GM23338 (cell line): ENCODE measurements around the gene ZBTB25. TPM values are rescaled to one million over a fixed set of nuclear protein-coding genes. Genes with fewer than 3 reads are reported as not detected.
A peak's percentile ranks its signal among the peaks of the same experiment; 100 is the strongest.

Experiments used
- ATAC-seq: fragments of 200-7000 bp; cut with Tn5 transposase; 3 replicates; pipeline ENCODE4 v1.9.1; 2020
- DNase-seq: peaks from one replicate; pipeline ENCODE4 v3.0.0-alpha.2; 2015; ENCODE audit warnings: low spot score
- H2AFZ ChIP-seq: fragments of 200-600 bp; sonication (generic); 2 replicates; pipeline ENCODE4 v1.8.0; 2016; ENCODE audit warnings: antibody characterized with exemption, mild to moderate bottlenecking, moderate library complexity
- H3F3A ChIP-seq: fragments of 200-600 bp; sonication (generic); replicated peaks from 2 replicates; pipeline ENCODE4 v1.8.0; 2017; ENCODE audit warnings: antibody characterized with exemption, mixed run types, low read depth
- H3K27ac ChIP-seq: fragments of 200-600 bp; sonication (generic); 2 replicates; pipeline ENCODE4 v1.6.1; 2016; ENCODE audit warnings: low read depth
- H3K27me3 ChIP-seq: fragments of 200-600 bp; sonication (generic); 2 replicates; pipeline ENCODE4 v1.8.0; 2016; ENCODE audit warnings: mild to moderate bottlenecking, mixed run types, moderate library complexity; ENCODE audit not compliant: insufficient read depth
- H3K36me3 ChIP-seq: fragments of 200-600 bp; sonication (generic); 2 replicates; pipeline ENCODE4 v1.8.0; 2016; ENCODE audit warnings: mild to moderate bottlenecking; ENCODE audit not compliant: insufficient read depth
- H3K4me1 ChIP-seq: fragments of 200-600 bp; sonication (generic); 2 replicates; pipeline ENCODE4 v1.8.0; 2016; ENCODE audit warnings: mild to moderate bottlenecking, moderate library complexity; ENCODE audit not compliant: insufficient read depth
- H3K4me2 ChIP-seq: fragments of 200-600 bp; sonication (generic); 2 replicates; pipeline ENCODE4 v1.7.1; 2017; ENCODE audit warnings: mixed run types
- H3K4me3 ChIP-seq: fragments of 200-600 bp; sonication (generic); 2 replicates; pipeline ENCODE4 v1.6.1; 2016; ENCODE audit warnings: mixed run types
- H3K79me2 ChIP-seq: fragments of 200-600 bp; sonication (generic); replicated peaks from 2 replicates; pipeline ENCODE4 v1.8.0; 2017; ENCODE audit warnings: mild to moderate bottlenecking; ENCODE audit not compliant: insufficient read depth
- H3K9me2 ChIP-seq: fragments of 200-600 bp; sonication (generic); 2 replicates; pipeline ENCODE4 v1.8.0; 2017; ENCODE audit not compliant: insufficient read depth
- H4K20me1 ChIP-seq: fragments of 200-600 bp; sonication (generic); replicated peaks from 2 replicates; pipeline ENCODE4 v1.8.0; 2017; ENCODE audit warnings: mild to moderate bottlenecking; ENCODE audit not compliant: insufficient read depth
- H3K27ac Mint-ChIP-seq: 2 replicates; pipeline ENCODE4 v1.8.0; 2020; ENCODE audit warnings: inconsistent platforms, mild to moderate bottlenecking, moderate library complexity, mixed read lengths
- H3K27me3 Mint-ChIP-seq: 3 replicates; pipeline ENCODE4 v1.8.0; 2022; ENCODE audit warnings: low read depth, mild to moderate bottlenecking, moderate library complexity, mixed read lengths, inconsistent platforms; ENCODE audit not compliant: insufficient read depth, poor library complexity
- H3K36me3 Mint-ChIP-seq: 3 replicates; pipeline ENCODE4 v1.8.0; 2021; ENCODE audit warnings: low read depth, mild to moderate bottlenecking, inconsistent platforms, moderate library complexity, mixed read lengths
- H3K4me1 Mint-ChIP-seq: 3 replicates; pipeline ENCODE4 v1.8.0; 2020; ENCODE audit warnings: mild to moderate bottlenecking, inconsistent platforms, mixed read lengths
- H3K4me3 Mint-ChIP-seq: 3 replicates; pipeline ENCODE4 v1.8.0; 2021; ENCODE audit warnings: moderate library complexity, mild to moderate bottlenecking, inconsistent platforms, mixed read lengths
- H3K9me3 Mint-ChIP-seq: 3 replicates; pipeline ENCODE4 v1.8.0; 2020; ENCODE audit warnings: moderate library complexity, mild to moderate bottlenecking, inconsistent platforms, mixed read lengths
- CREB1 ChIP-seq: fragments of 250-450 bp; sonication (Bioruptor Pico); IDR thresholded peaks from 2 replicates; pipeline ENCODE4 v1.5.0; 2020; ENCODE audit warnings: low read depth, mild to moderate bottlenecking, moderate library complexity
- CTCF ChIP-seq, 2 experiments: fragments of 200-600 bp in 1 of 2; sonication (generic) in 1 of 2; conservative IDR thresholded peaks; 2 replicates each; pipeline versions ENCODE4 v1.5.1 to v1.6.1; 2016 to 2017; ENCODE audit warnings: antibody characterized with exemption in 2 of 2, low read depth in 2 of 2, mild to moderate bottlenecking in 2 of 2, moderate library complexity in 1 of 2
- ETS1 ChIP-seq: IDR thresholded peaks from 2 replicates; pipeline ENCODE4 v1.6.1; 2016; ENCODE audit warnings: antibody characterized with exemption
- EZH2 ChIP-seq: fragments of 200-600 bp; sonication (generic); IDR thresholded peaks from one replicate; pipeline ENCODE4 v1.8.0; 2017; ENCODE audit warnings: antibody characterized with exemption, mild to moderate bottlenecking, low read depth; ENCODE audit not compliant: unreplicated experiment
- EZH2phosphoT487 ChIP-seq: fragments of 200-600 bp; sonication (generic); IDR thresholded peaks from one replicate; pipeline ENCODE4 v1.8.1; 2018; ENCODE audit warnings: antibody characterized with exemption; ENCODE audit not compliant: unreplicated experiment
- JUNB ChIP-seq: IDR thresholded peaks from one replicate; pipeline ENCODE4 v1.6.1; 2016; ENCODE audit warnings: antibody characterized with exemption; ENCODE audit not compliant: unreplicated experiment
- NANOG ChIP-seq: IDR thresholded peaks from 2 replicates; pipeline ENCODE4 v1.6.1; 2016; ENCODE audit warnings: antibody characterized with exemption, borderline replicate concordance
- POLR2AphosphoS5 ChIP-seq: IDR thresholded peaks from 2 replicates; pipeline ENCODE4 v1.6.1; 2016; ENCODE audit warnings: antibody characterized with exemption, low read depth
- REST ChIP-seq: IDR thresholded peaks from one replicate; pipeline ENCODE4 v1.6.1; 2018; ENCODE audit warnings: antibody characterized with exemption; ENCODE audit not compliant: unreplicated experiment
- STAT1 ChIP-seq: IDR thresholded peaks from one replicate; pipeline ENCODE4 v1.6.1; 2016; ENCODE audit warnings: antibody characterized with exemption; ENCODE audit not compliant: unreplicated experiment
- ZNF114 ChIP-seq: fragments of 250-450 bp; sonication (Bioruptor Pico); IDR thresholded peaks from 2 replicates; pipeline ENCODE4 v1.5.0; 2020; ENCODE audit warnings: mild to moderate bottlenecking, moderate library complexity
- ZNF331 ChIP-seq: fragments of 250-450 bp; sonication (Bioruptor Pico); IDR thresholded peaks from 2 replicates; pipeline ENCODE4 v1.5.0; 2020; ENCODE audit warnings: low read depth, mild to moderate bottlenecking, moderate library complexity
- ZNF462 ChIP-seq: fragments of 250-450 bp; sonication (Bioruptor Pico); IDR thresholded peaks from 2 replicates; pipeline ENCODE4 v1.5.0; 2020; ENCODE audit warnings: mild to moderate bottlenecking, moderate library complexity
- polyA plus RNA-seq: library from polyadenylated mRNA; unstranded; fragments of >200 nt; fragmentation: Nextera tagmentation; extraction: Ambion mirVana; gene quantifications from 2 replicates; pipeline ENCODE4 v1.2.1, GENCODE V29; 2016
- total RNA-seq: library from RNA; depleted of rRNA; stranded (reverse); fragments of >200 nt; shearing (Covaris generic); gene quantifications from 2 replicates; pipeline ENCODE4 v1.2.3, GENCODE V29; 2014

ZBTB25 gene
- total and polyA plus RNA-seq, 2 experiments from 2014 or later = 5.8 to 8.0 TPM

GRCh38 chr14:64536488-64537245 is 33.0 kb upstream of the ZBTB25 start:
- H3K36me3 Mint-ChIP-seq = peaks cover 18% of the 10 kb centered on the region
- Histone ChIP-seq H3K79me2 (no peaks in the 10 kb centered on the region; the same call in 1 of the 2 replicates), H3K27ac (no peak overlapping the region), H3K27me3 (peaks cover 10% of the 10 kb centered on the region), H3K4me3 (no peak overlapping the region), H3F3A (no peaks in the 10 kb centered on the region), H3K36me3 (no peaks in the 10 kb centered on the region), H4K20me1 (no peaks in the 10 kb centered on the region), H3K4me1 (peaks cover 3% of the 10 kb centered on the region; the same call in 1 of the 2 replicates), H3K4me2 (no peak overlapping the region), H2AFZ (no peak overlapping the region), H3K9me2 (no peaks in the 10 kb centered on the region)
- TF ChIP-seq ZNF462 (CRISPR knock-in tag) (no peak), CTCF (conservative IDR thresholded peaks at IDR 0.05; ENCODE audit: low read depth in 2 of 2) (no peak), ZNF114 (no peak), POLR2AphosphoS5 (no peak), ETS1 (no peak), JUNB (no peak), EZH2phosphoT487 (no peak), REST (no peak), CREB1 (no peak), ZNF331 (no peak), EZH2 (no peak), NANOG (no peak), STAT1 (no peak)
- peak; percentile 20 for DNase-seq
- peaks cover 20% of the 10 kb centered on the region for H3K27me3 Mint-ChIP-seq
- no peak overlapping the region for H3K4me3 Mint-ChIP-seq
- no peak for ATAC-seq
- H3K4me1 Mint-ChIP-seq = peaks cover 18% of the 10 kb centered on the region
- H3K9me3 Mint-ChIP-seq = peaks cover 16% of the 10 kb centered on the region
- no peak overlapping the region for H3K27ac Mint-ChIP-seq
